ENCODE measurements around the gene IFNK.

Gene IFNK

DNA sequence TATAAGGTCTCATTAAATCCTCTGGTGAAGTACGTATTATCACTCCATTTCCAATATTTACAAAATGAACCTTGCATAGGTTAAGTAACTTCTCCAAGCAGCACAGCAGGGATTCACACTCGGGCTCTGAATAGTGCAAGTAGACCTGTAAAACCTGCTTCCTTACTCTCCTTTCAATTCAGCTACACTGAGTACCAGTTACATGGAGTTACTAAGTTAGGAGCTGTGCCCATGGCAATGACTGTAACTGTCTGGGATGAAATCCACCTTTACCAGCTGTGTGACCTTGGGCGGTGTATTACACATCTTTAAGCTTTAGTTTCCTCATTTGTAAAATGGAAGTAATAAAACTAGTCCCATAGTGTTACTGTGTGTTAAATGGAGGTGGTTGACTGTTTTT, 21.4 kb downstream of the IFNK start:
- TF ChIP-seq, protein P1, sequence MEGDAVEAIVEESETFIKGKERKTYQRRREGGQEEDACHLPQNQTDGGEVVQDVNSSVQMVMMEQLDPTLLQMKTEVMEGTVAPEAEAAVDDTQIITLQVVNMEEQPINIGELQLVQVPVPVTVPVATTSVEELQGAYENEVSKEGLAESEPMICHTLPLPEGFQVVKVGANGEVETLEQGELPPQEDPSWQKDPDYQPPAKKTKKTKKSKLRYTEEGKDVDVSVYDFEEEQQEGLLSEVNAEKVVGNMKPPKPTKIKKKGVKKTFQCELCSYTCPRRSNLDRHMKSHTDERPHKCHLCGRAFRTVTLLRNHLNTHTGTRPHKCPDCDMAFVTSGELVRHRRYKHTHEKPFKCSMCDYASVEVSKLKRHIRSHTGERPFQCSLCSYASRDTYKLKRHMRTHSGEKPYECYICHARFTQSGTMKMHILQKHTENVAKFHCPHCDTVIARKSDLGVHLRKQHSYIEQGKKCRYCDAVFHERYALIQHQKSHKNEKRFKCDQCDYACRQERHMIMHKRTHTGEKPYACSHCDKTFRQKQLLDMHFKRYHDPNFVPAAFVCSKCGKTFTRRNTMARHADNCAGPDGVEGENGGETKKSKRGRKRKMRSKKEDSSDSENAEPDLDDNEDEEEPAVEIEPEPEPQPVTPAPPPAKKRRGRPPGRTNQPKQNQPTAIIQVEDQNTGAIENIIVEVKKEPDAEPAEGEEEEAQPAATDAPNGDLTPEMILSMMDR (IDR thresholded peaks at IDR 0.05) = no peak
- Mint-ChIP-seq H3K27ac (no peak overlapping the region), H3K9me3 (peaks cover 7% of the 10 kb centered on the region), H3K4me3 (no peak overlapping the region), H3K27me3 (ENCODE audit: low read depth, poor library complexity) (no peaks in the 10 kb centered on the region), H3K4me1 (peaks cover 20% of the 10 kb centered on the region), H3K36me3 (ENCODE audit: low read depth) (peaks cover 49% of the 10 kb centered on the region)
- no peak for DNase-seq

DNA sequence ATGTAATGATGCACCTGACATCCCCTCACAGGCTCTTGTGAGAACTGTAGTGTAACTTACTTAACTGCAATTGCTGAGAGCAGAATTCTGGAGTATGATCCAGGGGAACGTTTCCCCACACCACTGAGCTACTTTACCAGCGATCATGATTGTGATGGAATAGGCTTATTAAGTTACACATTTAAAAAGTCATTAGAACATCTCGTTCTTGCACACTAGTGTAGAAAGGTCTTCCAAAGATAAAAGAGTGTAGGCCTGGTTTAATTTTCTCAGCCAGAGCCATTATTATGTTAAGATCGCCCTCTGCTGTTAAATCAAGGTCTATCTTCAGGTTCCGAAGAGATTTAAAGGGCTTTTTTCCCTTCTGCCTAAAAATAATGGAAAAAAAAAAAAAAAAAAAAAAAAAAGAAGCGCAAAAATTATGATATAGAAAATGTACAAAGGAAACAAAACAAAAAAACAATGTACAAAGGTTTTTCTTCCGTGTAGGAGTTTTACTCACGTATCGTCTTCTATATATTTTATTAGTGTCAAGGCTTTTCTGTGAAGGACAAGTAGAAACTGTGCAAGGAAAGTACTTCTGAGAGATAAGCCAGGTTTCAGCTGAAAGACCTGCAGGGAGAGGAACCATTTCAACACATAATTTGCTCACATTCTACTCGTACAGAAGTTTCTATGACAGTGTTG, 24.1 kb downstream of the IFNK start:
- TF ChIP-seq, protein P1 (IDR thresholded peaks at IDR 0.05) = peak; percentile 53
- DNase-seq = no peak
- Mint-ChIP-seq H3K27ac (peak overlapping the region; percentile 19), H3K9me3 (peaks cover 5% of the 10 kb centered on the region), H3K4me3 (no peak overlapping the region), H3K4me1 (peaks cover 1% of the 10 kb centered on the region), H3K36me3 (ENCODE audit: low read depth) (peaks cover 44% of the 10 kb centered on the region), H3K27me3 (ENCODE audit: low read depth, poor library complexity) (no peaks in the 10 kb centered on the region)

DNA sequence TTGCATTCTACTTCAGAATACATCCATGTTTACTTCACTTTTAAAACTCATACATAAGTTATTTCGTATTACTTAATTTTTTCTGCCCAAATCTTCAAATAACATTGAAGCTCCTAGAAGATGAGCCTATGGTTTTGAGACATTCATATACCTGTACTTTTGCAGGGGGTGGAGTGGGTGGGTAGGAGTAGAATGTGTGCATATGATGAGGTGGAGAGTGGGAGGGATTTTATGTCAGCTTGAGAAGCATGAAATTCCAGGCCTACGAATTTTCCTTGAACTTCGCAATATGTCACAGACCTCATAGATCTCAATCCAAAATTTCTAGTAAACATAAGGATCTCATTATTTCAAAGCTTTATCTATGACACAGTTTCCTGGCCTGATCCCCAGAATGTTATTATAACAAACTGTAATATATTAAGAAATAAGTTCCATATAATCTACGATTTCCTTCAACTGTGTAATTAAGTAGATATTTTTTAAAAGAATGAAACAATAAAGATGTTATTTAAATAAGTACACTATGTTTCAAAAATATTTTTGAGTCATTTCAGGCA, 25.2 kb downstream of the IFNK start:
- no peaks in the 10 kb centered on the region for H3K27me3 Mint-ChIP-seq (ENCODE audit: low read depth, poor library complexity)
- no peak for DNase-seq
- no peak overlapping the region for H3K4me3 Mint-ChIP-seq
- no peak overlapping the region for H3K27ac Mint-ChIP-seq
- H3K9me3 Mint-ChIP-seq = peaks cover 2% of the 10 kb centered on the region
- H3K4me1 Mint-ChIP-seq = no peaks in the 10 kb centered on the region
- TF ChIP-seq, protein P1 (IDR thresholded peaks at IDR 0.05) = no peak
- H3K36me3 Mint-ChIP-seq (ENCODE audit: low read depth) = peaks cover 44% of the 10 kb centered on the region

DNA sequence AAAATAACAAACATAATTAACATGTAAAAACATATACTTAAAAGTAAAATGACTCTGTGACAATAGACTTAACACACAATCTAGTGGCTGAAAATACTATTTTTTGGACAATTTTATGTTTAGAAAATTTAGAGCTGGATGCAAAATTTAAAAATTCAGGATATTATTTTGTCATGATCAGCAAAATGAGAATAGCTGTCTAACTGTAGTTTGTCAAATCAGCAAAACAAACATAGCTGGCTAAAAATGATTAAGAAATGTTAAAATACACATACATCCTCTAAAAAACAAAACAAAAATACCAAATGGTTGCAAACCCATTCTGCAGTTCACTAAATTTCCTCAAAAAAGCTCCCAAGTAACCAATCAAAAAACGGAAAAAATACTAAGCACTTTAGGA, 30.6 kb downstream of the IFNK start:
- Mint-ChIP-seq H3K36me3 (ENCODE audit: low read depth) (peaks cover 48% of the 10 kb centered on the region), H3K27ac (no peak overlapping the region), H3K4me3 (no peak overlapping the region), H3K27me3 (ENCODE audit: low read depth, poor library complexity) (no peaks in the 10 kb centered on the region), H3K4me1 (no peaks in the 10 kb centered on the region), H3K9me3 (no peaks in the 10 kb centered on the region)
- no peak for DNase-seq
- TF ChIP-seq, protein P1 (IDR thresholded peaks at IDR 0.05) = no peak

DNA sequence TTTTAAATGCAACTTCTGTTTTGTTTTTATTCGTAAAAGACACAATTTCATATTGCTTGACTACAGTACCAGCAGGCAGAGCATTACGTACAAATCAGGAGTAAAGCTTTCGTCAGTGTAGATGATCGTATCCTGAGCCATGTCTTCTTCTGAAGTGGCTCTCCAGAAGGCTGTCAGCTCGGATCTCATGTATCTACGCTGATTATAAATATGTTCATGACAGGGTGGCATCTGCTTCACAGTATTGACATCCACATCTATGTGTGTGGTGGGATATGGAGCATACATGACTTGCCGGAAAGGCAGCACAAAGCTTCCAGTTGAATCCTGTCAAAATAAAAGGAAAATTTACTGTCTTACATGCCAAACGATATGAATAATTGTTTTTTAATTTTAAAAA, 32.4 kb downstream of the IFNK start:
- H3K27me3 Mint-ChIP-seq (ENCODE audit: low read depth, poor library complexity) = no peaks in the 10 kb centered on the region
- H3K9me3 Mint-ChIP-seq = no peaks in the 10 kb centered on the region
- H3K36me3 Mint-ChIP-seq (ENCODE audit: low read depth) = peaks cover 44% of the 10 kb centered on the region
- TF ChIP-seq, protein P1 (IDR thresholded peaks at IDR 0.05) = no peak
- H3K4me3 Mint-ChIP-seq = no peak overlapping the region
- H3K4me1 Mint-ChIP-seq = no peaks in the 10 kb centered on the region
- no peak for DNase-seq
- H3K27ac Mint-ChIP-seq = no peak overlapping the region

DNA sequence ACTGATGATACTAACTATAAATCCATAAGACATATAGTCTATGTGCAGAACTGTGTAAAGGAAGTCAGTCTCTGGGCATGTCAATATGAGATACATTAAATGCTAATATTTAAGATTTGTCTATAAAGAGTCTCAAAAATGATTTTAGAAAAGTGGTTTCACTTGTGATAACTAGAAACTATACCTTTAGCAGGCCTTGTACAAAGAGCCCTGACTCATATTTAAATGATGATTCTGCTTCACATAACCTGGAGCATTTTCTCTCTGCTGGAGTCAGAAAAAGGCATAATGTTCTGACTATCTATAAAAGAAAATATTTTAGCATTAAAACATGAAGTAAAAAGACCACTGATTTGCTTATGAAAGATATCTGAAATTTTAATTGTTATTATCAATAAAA, 34.2 kb downstream of the IFNK start:
- Mint-ChIP-seq H3K9me3 (no peaks in the 10 kb centered on the region), H3K4me3 (no peak overlapping the region), H3K27me3 (ENCODE audit: low read depth, poor library complexity) (no peaks in the 10 kb centered on the region), H3K4me1 (no peaks in the 10 kb centered on the region), H3K36me3 (ENCODE audit: low read depth) (peaks cover 34% of the 10 kb centered on the region), H3K27ac (no peak overlapping the region)
- DNase-seq = no peak
- TF ChIP-seq, protein P1 (IDR thresholded peaks at IDR 0.05) = no peak
